HG03280 (cell line): ENCODE results near the gene PRR7.

Experiments
- ATAC-seq: cut with Tn5 transposase; IDR thresholded peaks from one replicate; pipeline ENCODE4 v1.9.1; 2021; ENCODE audit warnings: mild to moderate bottlenecking, moderate library complexity; ENCODE audit not compliant: unreplicated experiment

Gene PRR7

GRCh38 chr5:177468329-177468684, 21.7 kb downstream of the PRR7 start:
- no peak for ATAC-seq

- no peak for ATAC-seq
These were observed 22.3 kb downstream of the PRR7 start for GRCh38 chr5:177468685-177469628.

- no peak for ATAC-seq
These were observed 23.3 kb downstream of the PRR7 start for GRCh38 chr5:177469750-177470525.

- no peak for ATAC-seq
These were observed 24.3 kb downstream of the PRR7 start for GRCh38 chr5:177470759-177471536.

GRCh38 chr5:177471610-177472356, 25.2 kb downstream of the PRR7 start:
- ATAC-seq: no peak

- ATAC-seq: peak; percentile 39
These were observed 26.1 kb downstream of the PRR7 start for GRCh38 chr5:177472460-177473442.

- ATAC-seq: no peak
These were observed 26.9 kb downstream of the PRR7 start, which contains the start of gene DBN1 for GRCh38 chr5:177473443-177474001. Gene DBN1 (minus strand): TSS chr5:177473634. CDS start chr5:177473521, 113 bp downstream.

GRCh38 chr5:177474002-177474476, 27.4 kb downstream of the PRR7 start:
- no peak for ATAC-seq

- no peak for ATAC-seq
These were observed 28.4 kb downstream of the PRR7 start for GRCh38 chr5:177474846-177475562.

- ATAC-seq: no peak
These were observed 29.2 kb downstream of the PRR7 start for GRCh38 chr5:177475563-177476427.

GRCh38 chr5:177476531-177477233, 30.1 kb downstream of the PRR7 start:
- no peak for ATAC-seq

- no peak for ATAC-seq
These were observed 31.3 kb downstream of the PRR7 start for GRCh38 chr5:177477701-177478477.

GRCh38 chr5:177478711-177479646, 32.4 kb downstream of the PRR7 start:
- ATAC-seq: no peak

GRCh38 chr5:177479774-177480173, 33.2 kb downstream of the PRR7 start:
- no peak for ATAC-seq

GRCh38 chr5:177482359-177482795, 35.8 kb downstream of the PRR7 start:
- ATAC-seq: no peak
